IPS-15b (cell line): ENCODE results near the gene DHX38.

Source experiments
- H3K27me3 ChIP-seq: one replicate; pipeline ENCODE4 v1.6.1; 2013; ENCODE audit warnings: low read length; ENCODE audit not compliant: control insufficient read depth, insufficient read depth
- H3K36me3 ChIP-seq: one replicate; pipeline ENCODE4 v1.6.1; 2013; ENCODE audit warnings: low read length; ENCODE audit not compliant: control insufficient read depth, insufficient read depth
- H3K4me1 ChIP-seq: one replicate; pipeline ENCODE4 v1.6.1; 2013; ENCODE audit warnings: mild to moderate bottlenecking, low read length; ENCODE audit not compliant: control insufficient read depth, insufficient read depth
- H3K4me3 ChIP-seq: one replicate; pipeline ENCODE4 v1.5.1; 2013; ENCODE audit warnings: low read depth, low read length
- H3K9ac ChIP-seq: one replicate; pipeline ENCODE4 v1.6.1; 2013; ENCODE audit warnings: low read depth, mild to moderate bottlenecking, low read length
- H3K9me3 ChIP-seq: one replicate; pipeline ENCODE4 v1.6.1; 2013; ENCODE audit warnings: mild to moderate bottlenecking, low read length; ENCODE audit not compliant: control insufficient read depth, insufficient read depth

Gene DHX38

GRCh38 chr16:72125635-72126428 lies 32.2 kb downstream of the DHX38 start:
- Histone ChIP-seq H3K27me3 (peaks cover 2% of the 10 kb centered on the region), H3K36me3 (no peaks in the 10 kb centered on the region), H3K9me3 (no peaks in the 10 kb centered on the region), H3K4me1 (peaks cover 5% of the 10 kb centered on the region), H3K4me3 (no peak overlapping the region), H3K9ac (no peak overlapping the region)

GRCh38 chr16:72126429-72126765 lies 32.8 kb downstream of the DHX38 start:
- no peak overlapping the region for H3K4me3 ChIP-seq
- H3K27me3 ChIP-seq = peaks cover 2% of the 10 kb centered on the region
- no peak overlapping the region for H3K9ac ChIP-seq
- H3K36me3 ChIP-seq = no peaks in the 10 kb centered on the region
- H3K4me1 ChIP-seq = peaks cover 5% of the 10 kb centered on the region
- H3K9me3 ChIP-seq = no peaks in the 10 kb centered on the region

DNA sequence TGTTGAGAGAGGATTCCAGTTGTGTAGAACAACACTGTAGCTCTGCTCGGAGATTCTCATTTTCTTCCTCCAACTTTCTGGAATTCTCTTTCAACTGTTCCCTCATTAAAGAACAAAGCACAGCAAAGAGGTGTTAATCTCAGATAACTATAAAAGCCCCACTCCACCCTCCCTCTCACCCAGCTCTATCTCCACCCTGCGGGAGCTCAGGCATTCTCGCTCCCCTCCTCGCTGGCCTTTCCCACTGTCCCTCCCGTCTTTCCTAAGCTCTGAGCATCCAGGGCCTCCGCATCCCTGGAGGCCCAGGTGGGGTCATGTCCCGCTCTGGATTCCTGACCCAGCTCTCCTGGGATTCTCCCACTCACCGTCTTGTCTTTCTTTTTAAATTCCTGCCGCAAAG lies 35.1 kb downstream of the DHX38 start:
- Histone ChIP-seq H3K36me3 (no peaks in the 10 kb centered on the region), H3K9ac (no peak overlapping the region), H3K4me1 (peaks cover 5% of the 10 kb centered on the region), H3K27me3 (peaks cover 2% of the 10 kb centered on the region), H3K9me3 (no peaks in the 10 kb centered on the region), H3K4me3 (no peak overlapping the region)

GRCh38 chr16:72129976-72130656 lies 36.5 kb downstream of the DHX38 start:
- Histone ChIP-seq H3K4me3 (no peak overlapping the region), H3K9me3 (no peaks in the 10 kb centered on the region), H3K4me1 (peaks cover 5% of the 10 kb centered on the region), H3K36me3 (no peaks in the 10 kb centered on the region), H3K9ac (no peak overlapping the region), H3K27me3 (peaks cover 2% of the 10 kb centered on the region)

DNA sequence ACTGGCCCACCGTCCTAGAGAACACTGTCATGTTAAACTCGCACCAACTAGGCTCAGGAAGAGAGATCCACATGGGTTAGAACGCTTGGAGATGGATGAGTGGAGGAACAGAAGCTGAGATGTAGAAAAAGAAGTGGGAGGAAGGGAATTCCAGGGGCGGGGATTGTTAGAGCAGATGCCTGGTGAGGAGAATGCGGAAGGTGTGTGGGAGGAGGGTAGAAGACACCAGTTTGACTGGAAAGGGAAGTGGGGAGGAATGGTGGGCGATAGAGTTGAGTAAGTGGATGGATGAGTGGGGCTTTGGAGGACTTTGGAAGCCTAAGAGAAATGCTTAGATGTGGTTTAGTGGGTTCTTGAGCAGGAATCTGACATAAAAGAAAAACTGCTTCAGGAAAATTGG lies 37.4 kb downstream of the DHX38 start:
- Histone ChIP-seq H3K4me3 (no peak overlapping the region), H3K9ac (no peak overlapping the region), H3K4me1 (no peaks in the 10 kb centered on the region), H3K9me3 (no peaks in the 10 kb centered on the region), H3K27me3 (peaks cover 2% of the 10 kb centered on the region), H3K36me3 (no peaks in the 10 kb centered on the region)

DNA sequence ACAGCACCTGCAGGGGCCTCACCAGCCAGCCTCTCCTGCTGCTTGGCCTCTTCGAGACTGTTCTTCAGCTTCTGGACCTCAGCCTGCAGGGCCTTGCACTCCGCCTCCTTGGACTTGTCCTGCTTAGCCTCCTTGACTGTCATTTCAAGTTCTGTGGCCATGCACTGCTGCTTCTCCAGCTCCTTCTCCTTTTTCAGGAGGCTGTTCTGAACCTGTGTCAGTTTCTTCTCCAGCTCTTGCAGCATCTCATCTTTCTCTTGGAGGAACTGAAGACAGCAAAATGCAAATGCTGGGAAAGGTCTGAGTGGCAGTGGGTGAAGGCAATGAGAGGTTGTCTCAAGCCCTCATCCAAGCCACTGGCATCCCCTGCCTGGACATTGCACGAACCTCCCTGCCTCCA lies 39.1 kb downstream of the DHX38 start:
- Histone ChIP-seq H3K9ac (no peak overlapping the region), H3K27me3 (peaks cover 2% of the 10 kb centered on the region), H3K9me3 (no peaks in the 10 kb centered on the region)

GRCh38 chr16:72134507-72134906 lies 40.9 kb downstream of the DHX38 start:
- Histone ChIP-seq H3K27me3 (peaks cover 2% of the 10 kb centered on the region), H3K36me3 (no peaks in the 10 kb centered on the region), H3K9ac (no peak overlapping the region), H3K9me3 (no peaks in the 10 kb centered on the region), H3K4me3 (no peak overlapping the region), H3K4me1 (no peaks in the 10 kb centered on the region)

More for the DNA sequence above, 39.1 kb downstream of the DHX38 start:
- H3K36me3 ChIP-seq = no peaks in the 10 kb centered on the region
- no peaks in the 10 kb centered on the region for H3K4me1 ChIP-seq
- no peak overlapping the region for H3K4me3 ChIP-seq

GRCh38 chr16:72137380-72138063 lies 43.9 kb downstream of the DHX38 start:
- Histone ChIP-seq H3K4me1 (no peaks in the 10 kb centered on the region), H3K9me3 (no peaks in the 10 kb centered on the region), H3K36me3 (no peaks in the 10 kb centered on the region), H3K9ac (no peak overlapping the region), H3K4me3 (no peak overlapping the region), H3K27me3 (no peaks in the 10 kb centered on the region)

DNA sequence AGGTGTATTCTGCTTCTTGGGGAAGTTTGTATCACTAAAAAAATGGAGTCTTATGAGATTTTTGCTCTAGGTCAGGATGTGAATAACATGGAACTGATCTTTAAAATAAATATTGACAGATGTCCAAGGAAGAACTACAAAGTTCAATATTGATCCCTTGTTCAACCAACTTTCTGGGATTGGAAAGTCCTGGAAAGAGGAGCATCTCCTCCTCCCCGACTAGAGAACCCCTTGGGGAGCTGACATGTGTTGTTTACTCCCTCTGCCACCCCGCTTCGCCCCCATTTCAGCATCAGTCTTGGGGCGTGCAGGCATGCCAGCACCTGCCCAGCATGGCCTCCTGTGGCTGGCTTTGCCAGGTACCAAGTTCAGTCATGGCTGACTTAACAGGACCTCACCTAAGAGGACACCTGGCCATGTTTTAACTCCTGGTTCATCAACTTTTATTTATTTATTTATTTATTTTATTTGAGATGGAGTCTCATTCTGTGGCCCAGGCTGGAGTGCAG lies 44.5 kb downstream of the DHX38 start:
- Histone ChIP-seq H3K4me1 (no peaks in the 10 kb centered on the region), H3K9ac (no peak overlapping the region), H3K9me3 (no peaks in the 10 kb centered on the region), H3K27me3 (no peaks in the 10 kb centered on the region), H3K4me3 (no peak overlapping the region), H3K36me3 (no peaks in the 10 kb centered on the region)

GRCh38 chr16:72139908-72140307 lies 46.3 kb downstream of the DHX38 start:
- H3K4me1 ChIP-seq = no peaks in the 10 kb centered on the region
- H3K4me3 ChIP-seq = no peak overlapping the region
- no peaks in the 10 kb centered on the region for H3K9me3 ChIP-seq
- no peak overlapping the region for H3K9ac ChIP-seq
- H3K27me3 ChIP-seq = no peaks in the 10 kb centered on the region
- no peaks in the 10 kb centered on the region for H3K36me3 ChIP-seq

DNA sequence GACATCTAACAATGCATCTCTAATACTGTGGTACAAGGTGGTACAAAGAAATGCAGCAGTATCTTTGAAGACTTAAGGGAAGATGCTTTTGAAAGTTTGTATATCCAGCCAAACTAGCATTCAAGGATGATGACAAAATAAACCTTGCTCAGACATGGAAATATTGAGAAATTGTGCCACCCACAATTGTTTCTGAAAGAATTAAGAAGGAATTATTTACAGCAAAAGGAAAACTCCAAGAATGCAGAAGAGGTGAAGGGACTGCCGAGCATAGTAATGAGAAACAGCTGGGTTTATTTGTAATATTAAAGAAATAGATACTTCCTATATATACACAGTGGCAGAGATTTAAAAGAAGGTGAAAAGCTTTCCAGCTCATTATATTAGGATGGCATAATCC lies 48.8 kb downstream of the DHX38 start:
- Histone ChIP-seq H3K4me3 (no peak overlapping the region), H3K27me3 (no peaks in the 10 kb centered on the region), H3K36me3 (no peaks in the 10 kb centered on the region), H3K9ac (no peak overlapping the region), H3K4me1 (no peaks in the 10 kb centered on the region), H3K9me3 (no peaks in the 10 kb centered on the region)
